Breast epithelium (tissue), 4 donors: ENCODE measurements around the gene C21orf91. TPM values are rescaled to one million over a fixed set of nuclear protein-coding genes. Genes with fewer than 3 reads are reported as not detected.

Experiments
- DNase-seq, 2 donors: peaks; one replicate each; pipeline ENCODE4 v3.0.0-alpha.2; 2019; ENCODE audit warnings: low spot score in 2 of 2
- H3K27ac ChIP-seq, 2 donors: fragments of 200-600 bp; sonication (generic) in 1 of 2; one replicate each; pipeline ENCODE4 v1.5.1; 2016 to 2019; ENCODE audit warnings: mild to moderate bottlenecking in 1 of 2
- H3K27me3 ChIP-seq, 2 donors: fragments of 200-600 bp; sonication (generic) in 1 of 2; one replicate each; pipeline versions ENCODE4 v1.5.1 to v1.6.0; 2017 to 2019; ENCODE audit warnings: control low read depth in 1 of 2, mild to moderate bottlenecking in 1 of 2
- H3K36me3 ChIP-seq: fragments of 200-600 bp; one replicate; pipeline ENCODE4 v1.5.1; 2019
- H3K4me1 ChIP-seq, 2 donors: fragments of 200-600 bp; sonication (generic); one replicate each; pipeline ENCODE4 v1.5.1; 2016 to 2019; ENCODE audit warnings: control low read depth in 1 of 2
- H3K4me3 ChIP-seq, 3 donors: fragments of 200-600 bp; sonication (generic); 1 replicate in 2 of 3; 2 replicates in 1 of 3; pipeline ENCODE4 v1.5.1; 2016 to 2019; ENCODE audit warnings: mild to moderate bottlenecking in 3 of 3, moderate library complexity in 2 of 3
- H3K9me3 ChIP-seq, 2 donors: fragments of 200-600 bp; sonication (generic) in 1 of 2; one replicate each; pipeline ENCODE4 v1.5.1; 2016 to 2019; ENCODE audit warnings: control low read depth in 1 of 2
- CTCF ChIP-seq, 3 donors: fragments of 450-650 bp; IDR thresholded peaks; one replicate each; pipeline ENCODE4 v1.5.1; 2016 to 2017; ENCODE audit warnings: antibody characterized with exemption in 3 of 3, mild to moderate bottlenecking in 3 of 3, moderate library complexity in 3 of 3
- POLR2A ChIP-seq: fragments of 450-650 bp; IDR thresholded peaks from one replicate; pipeline ENCODE4 v1.6.1; 2016; ENCODE audit warnings: antibody characterized with exemption, mild to moderate bottlenecking, moderate library complexity
- POLR2AphosphoS5 ChIP-seq, 3 donors: sonication (generic); formaldehyde crosslinking; IDR thresholded peaks; one replicate each; pipeline ENCODE4 v1.6.1; 2017; ENCODE audit warnings: antibody characterized with exemption in 3 of 3
- intact Hi-C: fragments of 100-400 bp; cut with DNase I; formaldehyde crosslinking; loops from one replicate; pipeline ENCODE4 v1.15.1; 2023; ENCODE audit warnings: low total_unique reads
- total RNA-seq, 3 donors: library from RNA; depleted of rRNA; stranded (reverse); fragments of >200 nt; gene quantifications; one replicate each; pipeline ENCODE4 v1.1.0, GENCODE V29; 2016

C21orf91 gene
- total RNA-seq, 3 donors from 2014 or later = 7.5 to 14.8 (median 9.8) TPM

- intact Hi-C loops = no loop called here
- no peak overlapping the region for H3K4me3 ChIP-seq
Measured at GRCh38 chr21:17828223-17828622, 9.1 kb upstream of the C21orf91 start.

GRCh38 chr21:17823846-17824245 is 4.7 kb upstream of the C21orf91 start:
- Histone ChIP-seq H3K4me1 (no peaks in the 10 kb centered on the region), H3K9me3 (no peaks in the 10 kb centered on the region), H3K27me3 (no peaks in the 10 kb centered on the region), H3K27ac (no peak overlapping the region), H3K4me3 (no peak overlapping the region), H3K36me3 (no peaks in the 10 kb centered on the region)
- intact Hi-C loops = no loop called here
- TF ChIP-seq POLR2A (no peak), CTCF (IDR thresholded peaks at IDR 0.05) (no peak), POLR2AphosphoS5 (IDR thresholded peaks at IDR 0.05) (no peak)
- DNase-seq = no peak

More at GRCh38 chr21:17828223-17828622, 9.1 kb upstream of the C21orf91 start:
- no peaks in the 10 kb centered on the region for H3K9me3 ChIP-seq
- no peaks in the 10 kb centered on the region for H3K4me1 ChIP-seq
- TF ChIP-seq POLR2A = no peak
- no peak for TF ChIP-seq POLR2AphosphoS5 (IDR thresholded peaks at IDR 0.05)
- no peak for TF ChIP-seq CTCF (IDR thresholded peaks at IDR 0.05)
- H3K27me3 ChIP-seq = no peaks in the 10 kb centered on the region
- H3K36me3 ChIP-seq = no peaks in the 10 kb centered on the region
- no peak overlapping the region for H3K27ac ChIP-seq
- no peak for DNase-seq

GRCh38 chr21:17821121-17821520 is 2.0 kb upstream of the C21orf91 start:
- Histone ChIP-seq H3K4me1 (peaks cover 0 to 4% of the 10 kb centered on the region in 2 donors), H3K27ac (no peak overlapping the region), H3K9me3 (no peaks in the 10 kb centered on the region), H3K4me3 (no peak overlapping the region), H3K36me3 (no peaks in the 10 kb centered on the region), H3K27me3 (no peaks in the 10 kb centered on the region)
- no peak for DNase-seq
- intact Hi-C loops = no loop called here
- TF ChIP-seq CTCF (IDR thresholded peaks at IDR 0.05) (no peak), POLR2AphosphoS5 (IDR thresholded peaks at IDR 0.05) (no peak), POLR2A (no peak)

GRCh38 chr21:17819877-17820229 is 697 bp upstream of the C21orf91 start:
- H3K4me1 ChIP-seq = peaks cover 0 to 4% of the 10 kb centered on the region in 2 donors
- peak overlapping the region; percentile 91 to 93 for H3K27ac ChIP-seq
- H3K36me3 ChIP-seq = no peaks in the 10 kb centered on the region
- peak in 1 of 2 donors; percentile 33 for DNase-seq
- peak overlapping the region; percentile 80 to 96 (median 91) for H3K4me3 ChIP-seq
- no peaks in the 10 kb centered on the region for H3K27me3 ChIP-seq
- intact Hi-C loops = no loop called here
- TF ChIP-seq CTCF (IDR thresholded peaks at IDR 0.05) = no peak
- TF ChIP-seq POLR2A = no peak
- TF ChIP-seq POLR2AphosphoS5 (IDR thresholded peaks at IDR 0.05) = no peak
- no peaks in the 10 kb centered on the region for H3K9me3 ChIP-seq

GRCh38 chr21:17818186-17819113 is 706 bp downstream of the C21orf91 start:
- peak in 1 of 2 donors; percentile 52 for DNase-seq
- TF ChIP-seq POLR2A (no peak), POLR2AphosphoS5 (IDR thresholded peaks at IDR 0.05) (no peak), CTCF (IDR thresholded peaks at IDR 0.05) (no peak)
- Histone ChIP-seq H3K4me1 (peaks cover 0 to 4% of the 10 kb centered on the region in 2 donors), H3K27me3 (no peaks in the 10 kb centered on the region), H3K4me3 (peak overlapping the region; percentile 80 to 96 (median 91)), H3K27ac (peak overlapping the region; percentile 91 to 93), H3K9me3 (no peaks in the 10 kb centered on the region), H3K36me3 (no peaks in the 10 kb centered on the region)
- intact Hi-C loops = no loop called here
